Activated effector memory CD4-positive, alpha-beta T cell treated with Interleukin-2 at 50 U/mL for 16 hours (primary cell): Measurements from ENCODE around the gene C3orf49.

Experiments
- DNase-seq: peaks from one replicate; pipeline ENCODE4 v3.0.0-alpha.2; 2020

Gene C3orf49, protein sequence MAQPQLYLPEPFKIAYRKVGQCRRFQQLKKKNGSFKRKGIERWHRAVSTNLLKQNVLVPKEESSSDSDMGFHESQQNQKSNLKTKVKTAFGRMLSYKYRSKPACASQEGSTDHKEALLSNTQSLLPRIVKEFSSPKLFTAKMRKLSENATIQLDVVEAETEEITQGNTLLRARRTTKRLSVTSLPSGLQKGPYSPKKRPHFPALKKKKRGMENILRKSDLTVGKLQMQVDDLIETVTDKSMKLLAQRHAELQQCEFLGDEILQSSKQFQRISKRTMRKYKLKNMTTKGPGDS

DNA sequence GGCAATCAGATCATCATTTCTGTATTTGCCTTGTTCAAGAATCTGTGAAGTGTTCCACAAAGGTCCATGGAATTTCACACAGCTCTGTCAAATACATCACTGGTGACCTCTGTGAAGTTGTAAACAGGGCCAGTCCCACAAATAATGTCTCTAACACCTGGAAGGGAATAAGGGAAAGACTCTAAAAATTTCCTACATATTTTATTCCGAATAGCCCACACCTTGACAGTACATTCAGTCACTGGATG lies at the start of gene C3orf49:
Gene C3orf49, plus strand, starts transcription at position 149 of the 248 bp plus-strand sequence. CDS start 173 bp downstream, outside the sequence.
- DNase-seq, result no peak

DNA sequence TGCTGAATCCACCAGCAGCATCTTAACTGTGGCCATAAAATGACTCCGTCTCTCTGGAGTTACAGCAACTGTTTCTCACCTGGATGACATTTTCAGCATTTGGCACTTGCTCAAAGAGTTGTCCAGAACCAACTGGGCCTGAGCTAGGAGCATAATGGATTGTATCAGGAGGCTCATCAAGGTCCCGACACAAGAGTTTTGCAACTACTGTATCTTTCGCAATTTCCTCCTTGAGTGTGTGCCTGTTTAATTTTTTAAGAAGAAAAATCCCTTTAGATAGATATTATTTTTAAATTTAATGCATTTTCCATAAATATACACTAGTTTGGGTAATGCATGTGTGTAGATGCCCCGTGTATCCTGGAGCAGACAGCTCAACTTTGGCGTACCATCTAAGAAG lies 44.3 kb upstream of the C3orf49 start:
- no peak for DNase-seq

DNA sequence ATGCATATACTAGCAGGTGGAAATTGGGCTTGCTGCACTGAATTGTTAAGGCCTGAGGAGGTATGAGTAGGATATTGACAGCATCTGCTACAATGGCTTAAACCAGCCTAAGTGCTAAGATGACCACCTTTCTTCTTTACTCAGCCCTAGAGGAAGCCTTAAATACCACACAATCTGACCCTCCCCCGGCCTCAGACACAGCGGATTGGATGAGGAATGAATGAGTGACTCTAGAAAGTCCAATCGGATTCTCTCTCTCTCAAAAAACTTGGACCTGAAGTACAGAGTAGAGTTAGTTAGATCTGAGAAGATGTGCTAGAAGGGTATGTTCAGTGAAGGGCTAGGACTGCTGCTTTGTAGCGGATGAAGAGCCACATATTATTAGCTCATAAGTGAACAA lies 39.9 kb upstream of the C3orf49 start:
- no peak for DNase-seq

DNA sequence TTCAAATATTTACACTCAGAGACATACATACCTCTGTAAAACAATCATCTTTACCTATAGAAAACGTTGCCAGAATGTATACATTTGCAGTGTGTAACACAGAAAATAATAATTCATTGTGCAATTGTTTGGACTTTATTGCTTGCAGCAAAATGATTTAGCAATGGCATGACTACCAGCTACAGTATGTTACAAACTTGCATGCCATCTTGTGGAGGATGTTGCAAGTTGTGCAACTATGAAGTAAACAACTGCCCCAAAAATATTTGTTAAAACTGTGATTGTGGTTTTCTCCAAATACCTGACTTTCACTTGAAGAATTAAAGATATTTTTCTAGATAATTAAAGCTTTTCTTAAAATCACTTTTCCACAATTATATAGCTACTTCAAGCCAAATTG lies 27.1 kb upstream of the C3orf49 start:
- no peak for DNase-seq

DNA sequence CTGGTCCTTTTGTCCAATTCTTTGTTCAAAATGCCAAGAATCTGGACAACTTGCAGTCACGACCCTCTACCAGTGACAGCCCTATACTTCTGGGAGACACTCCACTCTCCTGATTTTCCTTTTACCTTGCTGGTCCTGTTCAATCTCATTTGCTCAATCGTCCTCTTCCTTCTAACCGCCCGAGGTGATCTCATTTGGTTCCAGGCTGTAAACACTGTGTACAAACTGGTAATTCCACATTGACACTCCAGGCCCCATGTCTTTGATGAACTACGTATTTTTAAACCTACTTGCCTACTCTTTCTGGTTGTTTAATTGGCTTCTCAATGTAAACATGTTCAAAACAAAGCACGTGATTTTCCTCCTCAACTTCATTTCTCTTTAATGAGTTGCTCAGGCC lies 23.7 kb upstream of the C3orf49 start:
- DNase-seq, result no peak

DNA sequence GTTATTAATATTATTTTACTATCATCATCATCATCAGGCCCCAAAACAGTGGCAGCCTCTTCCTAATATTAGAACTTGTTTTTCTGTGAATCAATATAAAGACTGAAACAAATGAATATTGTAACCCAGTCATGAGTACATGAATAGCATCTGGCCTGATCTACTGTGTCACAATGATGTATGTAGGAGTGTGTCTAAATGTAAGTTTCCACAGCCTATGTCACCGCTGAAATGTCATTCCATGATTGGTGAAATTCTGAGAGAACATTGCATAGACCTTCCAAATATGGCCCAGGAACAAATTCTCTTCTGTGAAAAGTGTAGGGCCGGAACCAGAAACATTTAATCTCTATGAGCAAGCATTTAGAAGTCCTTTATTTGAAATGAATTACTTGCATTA lies 20.6 kb upstream of the C3orf49 start:
- no peak for DNase-seq

DNA sequence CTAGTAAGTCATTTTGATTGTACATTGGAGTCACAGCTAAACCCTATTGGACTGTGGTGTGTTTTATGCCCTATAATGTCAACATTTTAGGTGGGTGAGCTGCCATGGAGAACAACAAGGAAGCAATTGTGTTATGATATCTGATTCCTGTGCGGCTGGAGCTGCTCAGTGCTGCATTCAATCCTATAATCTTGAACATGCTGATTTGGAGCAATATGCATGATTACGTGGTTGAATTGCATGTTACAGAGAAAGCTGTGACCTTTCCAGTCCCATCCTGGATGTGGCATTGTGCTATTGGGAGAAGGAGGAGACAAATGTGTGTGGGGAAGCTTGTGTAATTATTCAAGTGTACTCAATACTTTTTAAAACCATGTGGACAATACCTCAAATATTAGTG lies 20.1 kb upstream of the C3orf49 start:
- no peak for DNase-seq

DNA sequence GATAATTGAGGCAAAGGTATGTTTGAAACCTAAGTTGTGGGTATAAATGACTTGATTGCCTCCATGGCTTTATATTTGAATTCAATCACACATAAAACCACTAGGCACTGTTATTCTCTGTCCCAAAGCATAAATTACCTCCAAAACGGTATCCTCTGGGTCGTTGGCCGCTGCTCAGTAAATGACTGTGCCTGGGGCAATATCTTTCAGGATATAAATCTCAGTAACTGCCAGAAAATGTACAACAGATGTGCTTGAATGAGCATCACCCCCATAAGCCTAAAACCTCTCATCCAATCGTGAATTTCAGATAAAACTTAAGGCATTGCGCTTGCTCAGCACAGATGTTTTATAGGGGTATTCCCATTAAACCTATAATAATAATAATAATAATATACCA lies 19.0 kb upstream of the C3orf49 start:
- DNase-seq, result no peak

DNA sequence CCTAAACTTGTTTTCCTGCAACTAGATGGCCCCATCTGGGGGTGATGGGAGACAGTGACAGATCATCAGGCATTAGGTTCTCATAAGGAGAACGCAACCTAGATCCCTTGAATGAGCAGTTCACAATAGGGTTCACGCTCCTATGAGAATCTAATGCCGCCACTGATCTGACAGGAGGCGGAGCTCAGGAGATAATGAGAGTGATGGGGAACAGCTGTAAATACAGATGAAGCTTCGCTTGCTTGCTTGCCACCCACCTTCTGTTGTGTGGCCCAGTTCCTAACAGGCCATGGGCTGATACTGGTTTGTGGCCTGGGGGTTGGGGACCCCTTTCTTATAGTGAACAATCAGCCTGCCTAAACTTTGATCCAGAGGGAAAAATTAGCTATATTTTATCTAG lies 15.2 kb upstream of the C3orf49 start:
- DNase-seq, result no peak

DNA sequence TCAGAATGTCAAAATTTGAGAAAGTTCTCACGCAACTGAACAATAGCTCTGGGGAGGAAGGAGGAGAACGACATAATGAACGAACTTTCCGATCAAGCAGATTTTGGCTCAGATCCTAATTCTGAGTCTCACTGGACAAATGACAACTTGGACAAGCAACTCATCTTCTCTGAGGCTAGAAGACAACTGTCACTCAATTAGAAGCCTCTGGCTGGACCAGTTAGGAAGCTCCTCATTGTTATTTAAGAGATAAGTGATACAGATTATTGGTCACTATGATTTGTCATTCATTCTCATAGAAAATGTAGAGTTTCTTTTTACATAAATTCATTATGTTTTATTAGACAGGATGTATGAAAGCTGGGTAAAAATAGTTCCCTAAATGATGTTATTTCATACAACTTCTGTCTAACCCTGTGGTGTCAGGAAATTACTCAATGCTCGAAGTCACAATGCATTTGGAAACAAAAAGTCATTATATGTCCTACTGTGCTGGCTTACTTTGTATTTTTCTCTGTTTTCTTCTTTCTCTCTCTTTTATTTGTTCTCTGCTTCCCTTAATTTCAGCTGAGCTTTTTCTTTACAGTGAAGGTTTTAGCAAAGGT lies 11.0 kb upstream of the C3orf49 start:
- DNase-seq, result no peak

DNA sequence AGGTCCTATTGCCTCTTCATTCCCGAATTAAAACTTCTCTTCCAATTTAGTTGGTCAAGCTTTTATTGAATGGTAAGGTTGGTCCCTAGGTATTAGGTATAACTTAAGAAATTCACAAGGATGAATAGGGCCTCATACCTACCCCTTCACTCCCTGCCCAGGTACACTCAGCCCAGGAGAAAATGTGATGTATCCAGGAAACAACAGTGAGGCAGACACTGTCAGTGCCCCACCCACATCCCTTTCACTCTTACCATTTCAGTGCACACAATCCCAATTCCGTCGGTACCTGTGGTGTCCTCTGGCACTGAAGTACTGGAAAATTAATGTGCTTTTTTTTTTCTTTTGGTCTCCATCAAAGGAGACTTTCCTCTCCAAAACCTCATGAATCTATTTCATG lies 10.5 kb upstream of the C3orf49 start:
- DNase-seq, result no peak

DNA sequence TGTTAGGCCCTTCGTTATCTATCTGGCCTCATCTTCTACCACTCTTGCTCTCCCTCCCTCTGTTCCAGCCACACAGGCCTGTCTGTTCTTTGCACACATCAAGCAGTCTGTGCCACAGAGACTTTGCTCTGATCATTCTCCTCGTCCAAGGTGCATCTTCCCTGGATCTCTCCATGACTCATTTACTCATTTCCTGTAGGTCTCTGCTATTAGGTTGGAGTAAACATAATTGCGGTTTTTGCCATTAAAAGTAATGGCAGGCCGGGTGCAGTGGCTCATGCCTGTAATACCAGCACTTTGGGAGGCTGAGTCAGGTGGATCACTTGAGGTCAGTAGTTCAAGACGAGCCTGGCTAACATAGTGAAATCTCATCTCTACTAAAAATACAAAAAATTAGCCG lies 9.5 kb upstream of the C3orf49 start:
- no peak for DNase-seq

DNA sequence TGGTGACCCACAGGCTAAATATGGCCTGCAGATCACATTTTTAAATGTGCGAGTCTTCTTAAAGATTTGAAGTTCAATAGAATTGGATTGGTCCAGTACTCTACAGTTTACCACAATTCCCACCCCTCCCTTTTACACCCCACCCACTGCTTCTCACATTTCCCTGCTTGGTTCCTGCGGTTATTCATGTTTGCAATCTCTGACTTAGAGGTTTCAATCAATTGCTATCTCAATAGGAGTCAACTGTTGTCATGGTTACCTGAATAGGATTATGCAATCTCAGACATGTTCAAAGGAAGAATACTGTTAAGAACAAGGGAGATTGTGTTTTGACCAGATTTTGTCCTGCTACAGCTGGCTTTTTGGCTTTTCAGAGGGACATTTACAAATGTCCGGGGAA lies 4.9 kb upstream of the C3orf49 start:
- DNase-seq, result no peak

DNA sequence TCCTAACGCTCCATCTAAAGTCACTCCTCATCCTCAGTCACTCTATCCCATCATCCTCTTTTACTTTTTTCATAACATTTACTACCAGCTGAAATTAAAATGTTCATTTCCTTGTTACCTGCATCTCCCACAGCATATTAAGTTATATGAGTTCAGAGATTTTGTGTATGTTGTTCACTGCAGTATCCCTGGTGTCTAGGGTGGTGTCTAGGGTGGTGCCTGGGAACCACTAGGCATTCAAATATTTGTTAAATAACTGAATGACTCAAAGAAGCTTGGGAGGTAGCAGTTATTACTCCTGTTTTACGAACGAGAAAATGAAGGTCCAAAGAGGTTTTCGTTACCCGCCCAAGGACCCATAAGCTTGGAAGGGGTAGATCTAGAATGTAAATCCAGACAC lies 1.9 kb upstream of the C3orf49 start:
- no peak for DNase-seq

DNA sequence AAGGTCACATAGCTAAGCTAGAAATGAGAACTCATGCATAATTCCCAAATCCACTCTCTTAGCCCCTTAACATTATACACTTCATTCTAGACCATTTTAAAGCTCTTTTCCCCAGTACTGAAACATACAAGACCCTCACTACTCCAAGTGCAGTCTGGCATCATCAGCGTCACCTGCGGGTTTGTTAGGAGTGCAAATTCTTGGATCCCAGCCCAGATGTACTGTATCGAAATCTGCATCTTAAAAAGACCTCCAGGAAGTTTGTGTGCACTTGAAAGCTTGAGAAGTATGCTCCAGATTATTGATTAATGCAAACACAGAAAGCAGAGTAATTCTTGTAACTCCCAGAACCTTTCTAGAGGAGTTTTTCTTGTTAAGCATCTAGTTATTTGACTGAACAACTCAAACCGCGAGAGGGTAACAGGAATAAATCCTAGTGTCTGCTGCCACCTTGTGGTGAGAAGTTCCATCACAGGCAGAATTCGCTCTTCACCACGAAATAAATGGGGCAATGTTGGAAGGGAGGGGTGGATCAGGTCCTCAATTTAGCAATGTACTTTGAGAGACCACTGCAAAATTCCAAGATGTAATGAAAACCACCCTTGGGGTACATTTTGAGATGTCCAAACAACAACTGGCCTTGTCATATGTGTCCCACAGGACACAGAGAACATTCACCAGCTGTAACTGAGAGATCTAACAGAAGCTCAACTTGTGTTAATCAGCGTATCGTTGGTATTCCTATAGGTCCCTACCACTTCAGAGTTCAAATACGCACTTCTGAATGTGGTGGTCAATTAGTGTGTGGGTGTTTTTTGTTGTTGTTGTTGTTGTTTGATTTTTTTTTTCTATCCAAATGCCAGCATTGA lies 583 bp upstream of the C3orf49 start:
- peak; percentile 30 for DNase-seq

DNA sequence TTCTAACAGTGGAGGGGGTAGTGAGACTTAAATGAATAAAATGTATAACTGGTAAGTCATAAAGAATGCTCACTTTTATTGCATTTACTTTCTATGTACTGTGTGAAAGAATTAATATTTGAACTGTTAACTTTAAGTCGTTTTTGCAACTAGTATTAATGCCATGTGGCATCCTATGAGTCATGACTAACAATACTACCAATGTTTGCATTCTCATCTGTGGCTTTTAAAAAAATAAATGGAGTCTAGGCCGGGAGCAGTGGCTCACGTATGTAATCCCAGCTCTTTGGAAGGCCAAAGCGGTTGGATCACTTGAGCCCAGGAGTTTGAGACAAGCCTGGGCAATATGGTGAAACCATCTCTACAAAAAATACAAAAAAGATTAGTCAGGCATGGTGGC lies 5.2 kb downstream of the C3orf49 start:
- DNase-seq, result no peak

DNA sequence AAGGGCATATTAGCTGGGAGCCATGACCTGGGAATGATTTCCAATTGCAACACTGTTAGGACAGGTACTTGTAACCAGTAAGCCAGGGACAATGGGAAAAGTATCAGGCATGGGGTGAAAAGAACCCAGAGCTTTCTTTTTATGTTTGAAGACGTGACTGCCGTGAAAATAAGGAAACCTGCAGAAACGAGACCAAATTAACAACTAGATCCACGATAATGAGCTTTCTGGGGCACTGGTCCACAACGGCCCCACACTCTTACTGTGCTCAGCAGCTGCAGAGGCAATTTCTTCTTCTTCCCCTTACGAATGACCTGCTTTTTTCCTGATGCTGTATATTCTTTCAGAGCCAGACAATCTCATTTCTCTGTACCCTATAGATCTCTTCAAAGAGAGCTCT lies 11.4 kb downstream of the C3orf49 start:
- DNase-seq, result no peak

DNA sequence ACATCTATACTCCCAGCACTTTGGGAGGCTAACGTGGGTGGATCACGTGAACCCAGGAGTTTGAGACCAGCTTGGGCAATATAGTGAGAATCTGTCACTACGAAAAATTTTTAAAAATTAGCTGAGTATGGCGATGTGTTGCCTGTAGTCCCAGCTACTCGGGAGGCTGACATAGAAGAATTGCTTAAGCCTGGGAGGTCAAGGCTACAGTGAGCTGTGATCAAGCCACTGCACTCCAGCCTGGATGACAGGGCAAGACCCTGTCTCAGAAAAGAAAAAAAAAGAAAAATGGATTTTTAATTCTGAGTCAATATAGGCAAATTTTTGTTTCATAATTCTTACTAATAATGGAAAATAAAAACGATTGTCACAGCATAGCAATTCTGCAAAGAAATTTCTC lies 13.3 kb downstream of the C3orf49 start:
- DNase-seq, result no peak

DNA sequence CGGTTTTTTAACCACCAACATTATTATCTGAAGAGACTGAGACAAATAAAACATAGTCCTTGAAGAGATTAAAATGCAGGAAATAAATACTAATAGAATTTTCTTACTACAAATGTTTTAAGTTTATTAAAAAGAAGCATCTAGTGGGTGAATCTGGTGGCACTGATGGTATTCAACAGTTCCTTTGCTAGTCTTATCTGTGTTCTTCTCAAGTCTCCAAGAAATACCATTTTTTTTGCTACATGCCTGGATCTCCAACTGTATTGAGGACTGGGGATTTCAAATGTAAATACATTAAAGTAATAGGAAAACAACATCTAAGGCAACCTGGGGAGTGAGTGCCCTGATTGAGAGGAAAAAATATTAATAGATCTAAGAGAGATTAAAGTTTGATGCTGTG lies 22.6 kb downstream of the C3orf49 start:
- DNase-seq, result no peak

DNA sequence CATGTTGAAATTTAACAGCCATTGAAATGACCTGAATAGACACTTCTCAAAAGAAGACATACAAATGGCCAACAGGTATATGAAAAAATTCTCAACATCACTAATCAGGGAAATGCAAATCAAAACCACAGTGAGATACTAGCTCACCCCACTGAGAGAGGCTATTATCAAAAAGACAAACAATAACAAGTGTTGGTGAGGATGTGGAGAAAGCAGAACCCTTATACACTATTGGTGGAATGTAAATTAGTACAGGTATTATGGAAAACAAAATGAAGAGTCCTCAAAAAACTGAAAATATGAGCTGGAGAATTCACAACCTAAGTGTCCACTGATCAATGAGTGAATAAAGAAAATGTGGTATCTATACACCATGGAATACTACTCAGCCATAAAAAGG lies 23.0 kb downstream of the C3orf49 start:
- DNase-seq, result no peak

DNA sequence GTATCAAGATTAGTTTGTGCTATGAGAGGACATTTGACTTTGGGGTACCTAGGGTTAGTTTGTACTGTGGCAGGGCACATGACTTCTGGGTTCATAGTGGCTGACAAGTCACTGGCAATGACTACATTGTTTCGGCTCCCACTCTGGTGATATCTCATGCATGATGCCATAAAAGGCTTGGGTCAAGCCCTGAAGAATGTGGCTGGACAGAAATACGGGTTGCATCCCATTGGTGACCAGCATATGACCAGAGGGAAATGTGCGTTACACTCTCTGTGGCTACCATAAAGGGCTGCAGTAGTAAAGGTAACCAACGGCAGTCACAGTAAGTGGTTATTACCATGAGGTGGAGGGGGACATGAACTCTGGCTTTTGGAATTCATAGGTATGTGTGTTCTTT lies 26.1 kb downstream of the C3orf49 start:
- no peak for DNase-seq

DNA sequence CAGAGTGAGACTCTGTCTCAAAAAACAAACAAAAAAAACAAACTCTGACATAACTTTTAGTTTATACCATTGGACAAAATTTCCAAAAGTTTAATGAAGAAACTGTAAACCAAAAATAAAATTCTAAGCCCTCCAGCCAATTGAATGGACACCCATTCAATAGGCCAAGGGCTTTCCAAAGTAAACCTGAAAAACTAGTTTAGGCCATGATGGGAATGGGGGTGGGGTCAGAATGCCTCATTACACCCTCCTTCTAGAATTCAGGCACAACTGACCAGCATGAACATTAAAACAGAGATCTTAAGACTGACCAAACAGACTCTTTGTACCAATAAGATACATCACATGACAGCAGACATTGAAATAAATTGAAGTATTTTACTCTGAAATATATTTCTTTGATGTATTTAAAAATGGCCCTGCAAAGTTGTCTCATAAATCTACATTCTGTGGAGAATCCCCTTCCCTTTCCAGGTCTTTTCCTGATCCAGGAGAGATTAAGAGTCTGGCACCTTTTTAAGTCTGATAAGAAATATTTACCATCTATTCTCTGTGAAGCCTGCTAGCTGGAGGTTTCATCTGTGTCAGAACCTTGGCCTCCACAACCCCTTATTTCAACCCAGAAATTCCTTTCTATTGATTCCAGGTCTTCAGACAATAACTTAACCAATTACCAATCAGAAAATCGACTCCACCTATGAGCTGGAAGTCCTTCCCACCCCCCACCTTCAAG lies 28.8 kb downstream of the C3orf49 start:
- DNase-seq, result no peak

DNA sequence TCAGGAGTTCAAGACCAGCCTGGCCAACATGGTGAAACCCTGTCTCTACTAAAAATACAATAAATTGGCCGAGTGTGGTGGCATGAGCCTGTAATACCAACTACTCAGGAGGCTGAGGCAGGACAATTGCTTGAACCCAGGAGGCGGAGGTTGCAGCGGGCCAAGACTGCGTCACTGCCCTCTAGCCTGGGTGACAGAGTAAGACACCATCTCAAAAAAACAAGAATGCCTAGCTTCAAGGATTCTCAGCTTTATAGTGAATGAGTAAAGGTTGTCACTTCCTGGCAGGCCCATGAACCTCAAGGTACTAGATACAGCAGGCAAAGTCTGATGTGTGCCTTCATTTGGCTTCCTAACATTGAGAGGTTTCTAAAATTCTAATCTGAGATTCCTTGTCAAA lies 30.1 kb downstream of the C3orf49 start:
- DNase-seq, result no peak

DNA sequence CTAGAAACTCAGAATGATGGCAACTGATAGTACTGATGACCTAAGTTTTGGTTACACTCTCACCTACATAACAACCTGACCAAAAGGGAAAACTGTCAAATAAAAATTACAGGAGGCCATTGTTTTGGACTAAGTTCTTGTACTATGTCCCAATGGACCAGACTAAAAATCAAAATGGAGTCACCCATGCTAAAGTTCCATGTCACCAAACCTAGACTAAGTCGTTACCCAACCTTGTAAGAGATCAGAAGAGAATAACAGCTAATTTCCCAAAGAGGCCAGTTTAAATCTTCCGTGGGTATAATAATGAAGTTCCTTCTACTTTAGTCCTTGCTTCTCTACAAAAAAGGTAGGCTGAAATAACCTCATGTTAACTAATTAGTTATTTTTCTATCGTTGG lies 32.2 kb downstream of the C3orf49 start:
- DNase-seq, result no peak
